Measurements from ENCODE around the gene CHRNB1.

CHRNB1 gene

DNA sequence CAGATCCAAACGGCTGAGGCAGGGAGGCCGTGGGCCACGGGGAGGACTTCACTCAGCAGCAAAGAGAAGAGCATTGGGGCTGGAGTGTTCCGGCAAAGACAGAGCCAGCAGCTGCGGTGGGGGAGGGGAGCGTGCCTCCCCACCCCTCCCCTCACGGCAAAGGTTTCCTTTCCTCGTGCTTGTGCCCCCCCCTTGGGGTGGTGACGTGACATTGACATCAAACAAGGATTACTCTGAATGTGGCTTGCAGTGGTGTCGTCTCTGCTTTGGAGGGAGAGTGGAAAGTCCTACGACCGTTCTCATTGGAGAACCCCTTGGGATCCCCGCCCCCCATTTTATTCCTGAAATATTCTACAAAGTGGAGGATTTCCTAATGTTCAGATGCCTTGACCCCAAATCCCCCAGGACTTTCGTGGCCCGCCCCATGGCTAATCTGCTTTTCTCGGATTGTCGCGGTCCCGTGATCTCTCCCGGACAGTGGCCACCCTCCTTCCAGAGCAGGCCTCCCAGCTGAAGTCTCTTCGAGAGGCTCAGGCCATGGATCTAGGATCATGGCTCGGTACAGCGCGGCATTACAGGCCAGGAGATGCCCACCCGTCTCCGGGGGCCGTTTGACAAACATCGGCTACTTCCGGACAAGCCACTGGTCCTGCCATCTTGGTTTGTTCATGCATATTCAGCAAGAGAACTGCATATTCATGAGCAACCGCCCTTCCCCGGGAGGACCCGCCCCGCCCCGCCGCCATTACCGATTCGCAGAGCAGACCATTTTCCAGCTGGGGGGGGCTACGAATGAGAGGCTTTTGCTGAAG is 38.6 kb downstream of the CHRNB1 start:
- in situ Hi-C loops (cut with MboI; ENCODE audit: low sequenced_read_pairs), result no loop called here

DNA sequence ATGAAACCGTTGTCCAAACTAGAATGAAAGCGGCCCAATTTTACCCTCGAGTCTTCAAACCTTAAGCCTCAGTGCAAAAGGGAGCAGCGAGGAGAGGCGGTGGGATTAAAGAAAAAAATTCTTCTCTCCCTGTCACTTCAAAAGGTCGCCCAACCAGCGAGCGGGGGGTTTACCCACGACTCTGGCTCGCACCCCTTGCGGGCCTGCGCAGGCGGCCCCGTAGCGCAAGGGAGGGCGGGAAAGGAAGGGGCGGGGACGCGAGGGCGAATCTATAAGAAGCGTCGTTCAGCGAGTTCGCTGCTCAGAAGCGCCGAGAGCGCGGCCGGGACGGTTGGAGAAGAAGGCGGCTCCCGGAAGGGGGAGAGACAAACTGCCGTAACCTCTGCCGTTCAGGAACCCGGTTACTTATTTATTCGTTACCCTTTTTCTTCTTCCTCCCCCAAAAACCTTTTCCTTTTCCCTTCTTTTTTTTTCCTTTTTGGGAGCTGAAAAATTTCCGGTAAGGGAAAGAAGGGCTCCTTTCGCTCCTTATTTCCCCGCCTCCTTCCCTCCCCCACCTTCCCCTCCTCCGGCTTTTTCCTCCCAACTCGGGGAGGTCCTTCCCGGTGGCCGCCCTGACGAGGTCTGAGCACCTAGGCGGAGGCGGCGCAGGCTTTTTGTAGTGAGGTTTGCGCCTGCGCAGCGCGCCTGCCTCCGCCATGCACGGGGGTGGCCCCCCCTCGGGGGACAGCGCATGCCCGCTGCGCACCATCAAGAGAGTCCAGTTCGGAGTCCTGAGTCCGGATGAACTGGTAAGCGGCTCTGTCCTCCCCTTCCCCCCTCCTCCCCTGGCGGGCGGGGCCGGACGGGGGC is 39.4 kb downstream of the CHRNB1 start, which contains the start of gene POLR2A:
TSS of gene POLR2A (plus strand) at position 300 of the 852 bp plus-strand sequence.
- in situ Hi-C loops (cut with MboI; ENCODE audit: low sequenced_read_pairs), result no loop called here

DNA sequence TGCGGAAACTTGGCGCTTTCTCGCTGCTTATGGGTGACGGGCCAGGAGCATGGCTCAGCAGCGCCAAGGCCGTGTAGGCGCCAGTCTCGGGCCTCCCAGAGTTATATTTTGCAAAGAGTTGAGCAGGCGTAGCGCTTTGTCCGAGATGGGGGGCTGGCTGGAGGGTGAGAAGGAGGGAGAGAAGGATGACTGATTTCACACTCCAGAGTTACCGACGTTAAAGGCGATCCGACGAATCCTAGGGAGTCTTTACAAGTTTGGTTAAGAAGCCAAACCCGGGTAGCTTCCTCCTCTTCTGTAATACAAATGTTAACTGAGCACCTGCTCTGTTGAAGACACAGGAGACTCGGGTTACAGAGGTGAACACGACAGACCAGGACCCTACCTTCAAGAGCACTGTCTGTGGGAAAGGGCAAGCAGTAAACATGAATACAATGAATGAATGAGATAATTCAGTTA is 40.1 kb downstream of the CHRNB1 start:
- in situ Hi-C loops (cut with MboI; ENCODE audit: low sequenced_read_pairs), result no loop called here

DNA sequence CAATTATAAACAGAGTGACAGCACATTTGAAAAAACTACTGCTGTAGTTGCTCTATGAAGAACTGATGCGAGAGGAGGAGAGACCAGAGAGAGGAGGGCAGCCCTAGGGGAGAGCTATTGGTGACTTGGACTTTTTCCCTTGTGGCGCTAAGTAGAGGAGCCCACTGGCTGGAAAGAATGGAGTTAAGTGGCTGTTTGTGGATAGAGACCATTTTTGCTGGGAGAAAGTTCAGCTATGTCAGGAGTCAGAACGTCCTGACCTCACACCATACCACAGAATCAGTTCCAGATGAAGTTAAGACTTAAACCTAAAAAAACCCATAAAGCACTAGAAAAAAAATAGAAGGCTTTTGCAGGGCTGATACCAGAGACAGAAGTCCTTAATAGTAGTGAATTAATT is 41.3 kb downstream of the CHRNB1 start:
- in situ Hi-C loops (cut with MboI; ENCODE audit: low sequenced_read_pairs), result no loop called here

DNA sequence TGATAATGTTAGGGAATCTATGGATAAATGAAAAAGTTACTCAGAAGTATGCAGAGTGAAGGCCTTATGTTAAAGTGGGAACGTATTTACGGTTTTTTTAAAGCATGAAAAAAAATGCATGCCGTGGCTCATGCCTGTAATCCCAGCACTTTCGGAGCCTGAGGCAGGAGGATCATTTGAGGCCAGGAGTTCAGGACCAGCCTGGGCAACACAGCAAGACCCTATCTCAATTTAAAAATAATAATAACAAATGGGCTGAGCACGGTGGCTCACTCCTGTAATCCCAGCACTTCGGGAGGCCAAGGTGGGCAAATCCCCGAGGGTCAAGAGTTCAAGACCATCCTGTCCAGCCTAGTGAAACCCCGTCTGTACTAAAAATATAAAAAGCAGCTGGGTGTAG is 45.3 kb downstream of the CHRNB1 start:
- in situ Hi-C loops (cut with MboI; ENCODE audit: low sequenced_read_pairs), result no loop called here

DNA sequence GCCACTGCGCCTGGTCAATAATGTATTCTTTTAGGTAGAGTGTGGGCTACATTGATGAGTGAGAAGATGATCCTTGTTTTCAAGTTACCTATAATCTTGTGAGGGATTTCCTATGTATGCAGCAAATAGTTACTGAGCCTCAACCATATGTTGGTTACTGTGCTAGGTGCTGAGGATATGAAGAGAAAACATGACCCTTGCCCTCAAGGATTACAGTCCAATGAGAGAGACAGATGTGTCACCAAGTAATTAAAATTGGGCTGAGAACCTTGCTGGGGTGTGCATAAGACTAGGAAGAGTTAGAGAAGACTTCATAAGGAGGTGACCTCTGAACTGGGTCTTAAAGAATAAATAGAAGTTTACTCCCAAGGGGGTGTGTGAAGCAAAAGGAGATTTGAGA is 46.7 kb downstream of the CHRNB1 start:
- in situ Hi-C loops (cut with MboI; ENCODE audit: low sequenced_read_pairs), result no loop called here

DNA sequence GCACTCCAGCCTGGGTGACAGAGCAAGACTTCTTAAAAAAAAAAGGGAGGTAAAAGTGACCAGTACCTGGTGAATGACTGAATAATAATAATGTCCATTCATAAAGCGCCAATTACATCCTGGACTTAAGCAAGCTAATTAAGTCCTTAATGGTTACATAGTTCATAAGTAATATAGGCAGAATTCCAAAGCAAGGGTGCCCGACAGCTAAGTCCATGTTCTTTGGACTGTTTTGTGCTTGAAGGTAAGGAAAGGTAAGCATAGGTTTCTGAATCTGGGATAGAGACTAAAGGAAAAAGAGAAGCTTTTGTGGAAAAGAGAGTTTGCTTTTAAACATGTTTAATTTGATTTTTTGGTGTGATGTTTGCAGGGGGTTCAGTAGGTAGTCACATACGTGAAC is 49.1 kb downstream of the CHRNB1 start:
- in situ Hi-C loops (cut with MboI; ENCODE audit: low sequenced_read_pairs), result no loop called here

DNA sequence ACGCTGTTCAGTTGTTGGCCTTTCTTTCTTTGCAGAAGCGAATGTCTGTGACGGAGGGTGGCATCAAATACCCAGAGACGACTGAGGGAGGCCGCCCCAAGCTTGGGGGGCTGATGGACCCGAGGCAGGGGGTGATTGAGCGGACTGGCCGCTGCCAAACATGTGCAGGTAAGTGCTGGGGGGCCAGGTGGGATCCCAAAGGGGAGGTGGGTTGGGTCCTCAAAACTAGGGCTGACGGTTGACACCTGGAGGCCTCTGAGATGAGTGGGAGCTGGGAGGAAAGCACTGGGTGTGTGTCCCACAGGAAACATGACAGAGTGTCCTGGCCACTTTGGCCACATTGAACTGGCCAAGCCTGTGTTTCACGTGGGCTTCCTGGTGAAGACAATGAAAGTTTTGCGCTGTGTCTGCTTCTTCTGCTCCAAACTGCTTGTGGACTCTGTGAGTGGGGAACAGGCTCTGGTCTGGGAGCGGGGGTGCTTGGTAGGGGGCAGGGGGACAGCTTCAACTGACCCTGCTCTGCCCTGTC is 51.1 kb downstream of the CHRNB1 start:
- in situ Hi-C loops (cut with MboI; ENCODE audit: low sequenced_read_pairs), result no loop called here

DNA sequence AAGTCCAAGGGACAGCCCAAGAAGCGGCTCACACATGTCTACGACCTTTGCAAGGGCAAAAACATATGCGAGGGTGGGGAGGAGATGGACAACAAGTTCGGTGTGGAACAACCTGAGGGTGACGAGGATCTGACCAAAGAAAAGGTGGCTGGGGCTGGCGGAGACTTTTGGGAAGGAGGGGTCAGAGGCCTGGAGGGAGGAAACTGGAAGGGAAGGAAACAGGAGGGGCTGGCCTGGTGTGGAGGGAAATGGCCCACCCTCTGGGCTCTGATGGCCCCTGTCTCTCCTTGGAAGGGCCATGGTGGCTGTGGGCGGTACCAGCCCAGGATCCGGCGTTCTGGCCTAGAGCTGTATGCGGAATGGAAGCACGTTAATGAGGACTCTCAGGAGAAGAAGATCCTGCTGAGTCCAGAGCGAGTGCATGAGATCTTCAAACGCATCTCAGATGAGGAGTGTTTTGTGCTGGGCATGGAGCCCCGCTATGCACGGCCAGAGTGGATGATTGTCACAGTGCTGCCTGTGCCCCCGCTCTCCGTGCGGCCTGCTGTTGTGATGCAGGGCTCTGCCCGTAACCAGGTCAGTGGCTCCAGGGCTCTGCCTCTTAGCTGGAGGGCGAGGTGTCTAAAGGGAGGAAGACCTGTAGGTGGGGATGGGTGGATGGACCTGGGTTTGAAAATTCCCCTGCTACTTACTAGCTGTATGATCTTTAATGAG is 51.8 kb downstream of the CHRNB1 start:
- in situ Hi-C loops (cut with MboI; ENCODE audit: low sequenced_read_pairs), result no loop called here

DNA sequence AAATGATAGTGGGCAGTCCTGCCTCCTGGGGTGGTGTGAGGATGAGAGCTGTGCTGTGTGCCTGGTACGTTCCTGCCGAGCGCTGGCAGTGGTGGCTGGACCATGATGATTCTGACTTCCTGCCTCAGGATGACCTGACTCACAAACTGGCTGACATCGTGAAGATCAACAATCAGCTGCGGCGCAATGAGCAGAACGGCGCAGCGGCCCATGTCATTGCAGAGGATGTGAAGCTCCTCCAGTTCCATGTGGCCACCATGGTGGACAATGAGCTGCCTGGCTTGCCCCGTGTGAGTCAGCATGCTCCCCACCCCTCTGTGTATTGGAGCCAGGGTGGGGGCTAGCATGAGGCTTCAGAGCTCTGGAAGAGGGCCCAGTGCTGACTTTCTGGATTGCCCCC is 52.4 kb downstream of the CHRNB1 start:
- in situ Hi-C loops (cut with MboI; ENCODE audit: low sequenced_read_pairs), result no loop called here

DNA sequence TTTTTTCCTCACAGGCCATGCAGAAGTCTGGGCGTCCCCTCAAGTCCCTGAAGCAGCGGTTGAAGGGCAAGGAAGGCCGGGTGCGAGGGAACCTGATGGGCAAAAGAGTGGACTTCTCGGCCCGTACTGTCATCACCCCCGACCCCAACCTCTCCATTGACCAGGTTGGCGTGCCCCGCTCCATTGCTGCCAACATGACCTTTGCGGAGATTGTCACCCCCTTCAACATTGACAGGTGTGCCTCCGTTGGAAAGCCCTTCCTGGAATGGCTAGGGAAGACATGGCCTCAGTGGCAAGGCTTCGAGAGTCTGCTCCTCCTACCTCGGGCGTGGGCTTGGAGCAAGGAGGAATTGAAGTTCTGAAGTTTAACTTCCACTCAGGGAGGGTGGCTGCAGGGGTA is 52.8 kb downstream of the CHRNB1 start:
- in situ Hi-C loops (cut with MboI; ENCODE audit: low sequenced_read_pairs), result no loop called here

DNA sequence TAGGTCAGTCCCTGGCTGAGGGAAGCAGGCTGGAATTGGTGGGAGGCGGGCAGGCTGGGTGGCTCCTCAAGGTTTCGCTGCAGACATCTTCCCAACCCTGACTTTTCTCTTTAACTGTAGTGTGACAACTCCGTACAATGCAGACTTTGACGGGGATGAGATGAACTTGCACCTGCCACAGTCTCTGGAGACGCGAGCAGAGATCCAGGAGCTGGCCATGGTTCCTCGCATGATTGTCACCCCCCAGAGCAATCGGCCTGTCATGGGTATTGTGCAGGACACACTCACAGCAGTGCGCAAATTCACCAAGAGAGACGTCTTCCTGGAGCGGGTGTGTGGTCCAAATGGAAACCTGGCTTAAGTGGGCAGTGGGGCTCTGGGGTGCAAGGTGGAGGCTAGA is 54.3 kb downstream of the CHRNB1 start:
- in situ Hi-C loops (cut with MboI; ENCODE audit: low sequenced_read_pairs), result no loop called here

DNA sequence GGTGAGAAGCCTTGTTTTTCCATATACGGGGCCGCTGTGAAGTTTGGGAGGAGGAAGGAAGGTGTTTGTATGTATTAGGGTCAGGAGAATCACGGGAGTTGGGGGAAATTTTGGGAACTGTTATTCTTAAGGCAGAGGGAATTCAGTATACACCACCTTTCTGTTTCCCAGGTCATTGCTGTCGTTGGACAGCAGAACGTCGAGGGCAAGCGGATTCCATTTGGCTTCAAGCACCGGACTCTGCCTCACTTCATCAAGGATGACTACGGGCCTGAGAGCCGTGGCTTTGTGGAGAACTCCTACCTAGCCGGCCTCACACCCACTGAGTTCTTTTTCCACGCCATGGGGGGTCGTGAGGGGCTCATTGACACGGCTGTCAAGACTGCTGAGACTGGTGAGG is 56.9 kb downstream of the CHRNB1 start:
- in situ Hi-C loops (cut with MboI; ENCODE audit: low sequenced_read_pairs), result no loop called here

DNA sequence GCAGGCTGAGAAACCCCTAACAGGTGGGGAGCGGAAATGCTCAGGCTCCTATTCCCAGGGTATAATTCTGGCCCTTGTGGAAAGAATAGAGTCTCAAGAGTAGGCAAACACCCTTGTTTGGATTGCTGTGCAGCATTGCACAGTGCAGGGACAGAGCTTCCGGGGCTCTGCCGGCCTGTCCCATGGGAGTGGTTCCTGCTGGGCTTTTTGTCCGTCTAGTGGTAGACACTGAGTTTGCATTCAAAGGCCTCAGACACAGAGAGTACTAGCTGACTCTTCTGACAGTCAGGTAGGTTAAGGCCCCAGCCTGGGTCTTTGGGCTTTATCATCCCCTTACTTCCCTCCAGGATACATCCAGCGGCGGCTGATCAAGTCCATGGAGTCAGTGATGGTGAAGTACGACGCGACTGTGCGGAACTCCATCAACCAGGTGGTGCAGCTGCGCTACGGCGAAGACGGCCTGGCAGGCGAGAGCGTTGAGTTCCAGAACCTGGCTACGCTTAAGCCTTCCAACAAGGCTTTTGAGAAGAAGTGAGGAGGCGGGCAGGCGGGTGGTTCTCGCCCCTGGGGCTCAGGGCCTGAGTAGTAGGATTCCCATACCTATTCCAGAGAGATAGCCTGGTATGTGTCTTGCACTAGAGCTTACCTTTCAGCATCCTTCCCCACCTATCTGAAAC is 57.4 kb downstream of the CHRNB1 start:
- in situ Hi-C loops (cut with MboI; ENCODE audit: low sequenced_read_pairs), result no loop called here

DNA sequence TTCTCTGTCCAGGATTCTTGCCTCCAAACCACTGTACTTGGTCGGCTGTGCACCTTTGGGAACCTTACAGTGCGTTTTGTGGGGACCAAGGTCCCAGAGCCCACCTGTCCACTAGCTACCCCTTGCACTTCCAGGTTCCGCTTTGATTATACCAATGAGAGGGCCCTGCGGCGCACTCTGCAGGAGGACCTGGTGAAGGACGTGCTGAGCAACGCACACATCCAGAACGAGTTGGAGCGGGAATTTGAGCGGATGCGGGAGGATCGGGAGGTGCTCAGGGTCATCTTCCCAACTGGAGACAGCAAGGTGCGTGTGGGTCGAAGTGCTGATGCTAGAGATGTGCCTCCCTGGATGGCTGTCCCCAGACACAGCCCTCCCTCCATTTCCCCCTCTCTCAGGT is 58.1 kb downstream of the CHRNB1 start:
- in situ Hi-C loops (cut with MboI; ENCODE audit: low sequenced_read_pairs), result no loop called here

DNA sequence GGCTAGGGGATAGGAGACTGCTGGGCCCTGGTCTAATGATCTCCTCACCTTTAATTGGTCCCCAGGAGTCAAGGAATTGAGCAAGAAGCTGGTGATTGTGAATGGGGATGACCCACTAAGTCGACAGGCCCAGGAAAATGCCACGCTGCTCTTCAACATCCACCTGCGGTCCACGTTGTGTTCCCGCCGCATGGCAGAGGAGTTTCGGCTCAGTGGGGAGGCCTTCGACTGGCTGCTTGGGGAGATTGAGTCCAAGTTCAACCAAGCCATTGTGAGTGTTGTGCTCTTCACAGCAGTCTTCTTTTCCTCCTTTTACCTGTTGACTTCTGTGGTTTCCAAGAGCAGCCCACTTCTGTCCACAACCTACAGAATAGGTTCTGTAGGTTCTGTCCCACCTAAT is 58.7 kb downstream of the CHRNB1 start:
- in situ Hi-C loops (cut with MboI; ENCODE audit: low sequenced_read_pairs), result no loop called here

Data from HL-60/S4 treated with phorbol 12-myristate 13-acetate at 8.2 ng/mL for 4 days and 3 days (cell line).